B cell (primary cell): ENCODE data around the gene DPYSL4. TPM values are rescaled to one million over a fixed set of nuclear protein-coding genes. Genes with fewer than 3 reads are reported as not detected.

ENCODE experiments used
- ATAC-seq: fragments of 200-7000 bp; cut with Tn5 transposase; one replicate; pipeline ENCODE4 v1.10.0; 2021; ENCODE audit warnings: low read depth, mild to moderate bottlenecking, moderate number of reproducible peaks, moderate library complexity
- CTCF ChIA-PET: fragments of 350-600 bp; sonication (Branson Sonifier 250); formaldehyde crosslinking; loops from one replicate; lab custom pipeline; 2021; ENCODE audit warnings: antibody characterized with exemption, inconsistent platforms; lab: Charles Lee
- POLR2A ChIA-PET: fragments of 350-600 bp; sonication (Branson Sonifier 250); formaldehyde crosslinking; loops from one replicate; lab custom pipeline; 2021; ENCODE audit warnings: antibody characterized with exemption; lab: Charles Lee
- DNase-seq: peaks from one replicate; pipeline ENCODE4 v3.0.0; 2013
- H2AFZ ChIP-seq: 2 replicates; pipeline ENCODE4 v1.6.1; 2012; ENCODE audit warnings: mild to moderate bottlenecking, low read depth, low read length; ENCODE audit not compliant: insufficient read depth, poor library complexity, severe bottlenecking
- H3K27ac ChIP-seq, 2 donors: 1 replicate in 1 of 2; 2 replicates in 1 of 2; pipeline ENCODE4 v1.5.1; 2012 to 2013; ENCODE audit warnings: low read length in 2 of 2, mild to moderate bottlenecking in 2 of 2, moderate library complexity in 1 of 2
- H3K27me3 ChIP-seq, 4 experiments: fragments of 200-600 bp in 1 of 4; sonication (generic) in 1 of 4; replicated peaks in 1 of 4; 1 replicate in 2 of 4; 2 replicates in 2 of 4; pipeline versions ENCODE4 v1.6.1 to v1.7.0; 2013 to 2016; ENCODE audit warnings: low read length in 3 of 4, mild to moderate bottlenecking in 2 of 4, mixed read lengths in 1 of 4, moderate library complexity in 1 of 4; ENCODE audit not compliant: insufficient read depth in 4 of 4, control insufficient read depth in 3 of 4; ENCODE audit errors: control extremely low read depth in 1 of 4
- H3K36me3 ChIP-seq, 2 experiments: replicated peaks in 1 of 2; 1 replicate in 1 of 2; 2 replicates in 1 of 2; pipeline versions ENCODE4 v1.6.1 to v1.7.1; 2013; ENCODE audit warnings: low read length in 1 of 2; ENCODE audit not compliant: insufficient read depth in 2 of 2, control insufficient read depth in 1 of 2; ENCODE audit errors: control extremely low read depth in 1 of 2, extremely low read depth in 1 of 2
- H3K4me1 ChIP-seq, 2 donors: fragments of 200-600 bp in 1 of 2; sonication (generic) in 1 of 2; 1 replicate in 1 of 2; 2 replicates in 1 of 2; pipeline versions ENCODE4 v1.5.1 to v1.6.1; 2013 to 2017; ENCODE audit warnings: low read length in 2 of 2; ENCODE audit not compliant: control insufficient read depth in 2 of 2, insufficient read depth in 2 of 2
- H3K4me2 ChIP-seq: replicated peaks from 2 replicates; pipeline ENCODE3; 2012; ENCODE audit warnings: mild to moderate bottlenecking, low read depth, low read length; ENCODE audit not compliant: poor library complexity, severe bottlenecking
- H3K4me3 ChIP-seq, 5 experiments: fragments of 200-600 bp in 1 of 5; sonication (generic) in 1 of 5; 1 replicate in 3 of 5; 2 replicates in 2 of 5; pipeline versions ENCODE4 v1.5.1 to v1.7.0; 2011 to 2016; ENCODE audit warnings: low read length in 4 of 5, mild to moderate bottlenecking in 4 of 5, low read depth in 2 of 5, control low read depth in 1 of 5, moderate library complexity in 1 of 5; ENCODE audit not compliant: insufficient read depth in 1 of 5; ENCODE audit errors: control extremely low read depth in 1 of 5, extremely low read depth in 1 of 5
- H3K79me2 ChIP-seq: fragments of 200-600 bp; sonication (generic); one replicate; pipeline ENCODE4 v1.6.0; 2016; ENCODE audit warnings: low read length; ENCODE audit not compliant: control insufficient read depth, insufficient read depth
- H3K9ac ChIP-seq: fragments of 200-600 bp; sonication (generic); 2 replicates; pipeline ENCODE4 v1.6.1; 2017; ENCODE audit warnings: mild to moderate bottlenecking, low read length, moderate library complexity
- H3K9me3 ChIP-seq, 3 donors: one replicate each; pipeline versions ENCODE4 v1.6.1 to v1.7.1; 2013; ENCODE audit warnings: low read length in 2 of 3; ENCODE audit not compliant: control insufficient read depth in 2 of 3, insufficient read depth in 1 of 3; ENCODE audit errors: control extremely low read depth in 1 of 3
- H4K20me1 ChIP-seq: 2 replicates; pipeline ENCODE4 v1.6.0; 2012; ENCODE audit warnings: mild to moderate bottlenecking, low read length; ENCODE audit not compliant: insufficient read depth, control insufficient read depth, poor library complexity, severe bottlenecking
- H3K27ac Mint-ChIP-seq: one replicate; pipeline ENCODE4 v1.8.0; 2021; ENCODE audit warnings: mixed read lengths
- H3K27me3 Mint-ChIP-seq: one replicate; pipeline ENCODE4 v1.8.0; 2021; ENCODE audit warnings: mixed read lengths
- H3K4me1 Mint-ChIP-seq: one replicate; pipeline ENCODE4 v1.8.0; 2021; ENCODE audit warnings: mixed read lengths
- H3K4me3 Mint-ChIP-seq: one replicate; pipeline ENCODE4 v1.8.0; 2021; ENCODE audit warnings: mixed read lengths
- H3K9me3 Mint-ChIP-seq: one replicate; pipeline ENCODE4 v1.8.0; 2022; ENCODE audit warnings: mixed read lengths; ENCODE audit not compliant: insufficient read depth
- EZH2 ChIP-seq: IDR thresholded peaks from 2 replicates; pipeline ENCODE4 v1.6.1; 2012; ENCODE audit warnings: borderline replicate concordance, low read depth, mild to moderate bottlenecking, moderate library complexity, low read length; ENCODE audit not compliant: insufficient read depth, poor library complexity, severe bottlenecking
- WGBS: methylation state at CpG from one replicate; pipeline ENCODE4 v1.1.5; 2013; ENCODE audit warnings: missing lambda C conversion rate; ENCODE audit not compliant: insufficient coverage; 5-methylcytosine and 5-hydroxymethylcytosine counted together
- intact Hi-C: fragments of 100-400 bp; cut with micrococcal nuclease; formaldehyde crosslinking; loops from one replicate; pipeline ENCODE4 v1.10.0; 2022
- polyA plus RNA-seq: library from polyadenylated mRNA; depleted of rRNA; stranded (reverse); fragments of >200 nt; gene quantifications from 2 replicates; pipeline ENCODE4 v1.2.3, GENCODE V29; 2012
- total RNA-seq, 2 donors: library from RNA; stranded (reverse); fragments of 120-200 nt in 1 of 2; gene quantifications; 1 replicate in 1 of 2; 2 replicates in 1 of 2; pipeline versions ENCODE4 v1.2.3 to v1.2.4, GENCODE V29; 2013 to 2022
- TF ChIP-seq, protein P1 (sequence below): fragments of 200-600 bp; IDR thresholded peaks from one replicate; pipeline ENCODE4 v1.8.0; 2022; ENCODE audit warnings: antibody characterized with exemption, mild to moderate bottlenecking

The DPYSL4 gene
- total and polyA plus RNA-seq, 2 donors (not counting 1 experiment from before 2014, with no cell fraction given): 0.03 to 0.22 TPM

DNA sequence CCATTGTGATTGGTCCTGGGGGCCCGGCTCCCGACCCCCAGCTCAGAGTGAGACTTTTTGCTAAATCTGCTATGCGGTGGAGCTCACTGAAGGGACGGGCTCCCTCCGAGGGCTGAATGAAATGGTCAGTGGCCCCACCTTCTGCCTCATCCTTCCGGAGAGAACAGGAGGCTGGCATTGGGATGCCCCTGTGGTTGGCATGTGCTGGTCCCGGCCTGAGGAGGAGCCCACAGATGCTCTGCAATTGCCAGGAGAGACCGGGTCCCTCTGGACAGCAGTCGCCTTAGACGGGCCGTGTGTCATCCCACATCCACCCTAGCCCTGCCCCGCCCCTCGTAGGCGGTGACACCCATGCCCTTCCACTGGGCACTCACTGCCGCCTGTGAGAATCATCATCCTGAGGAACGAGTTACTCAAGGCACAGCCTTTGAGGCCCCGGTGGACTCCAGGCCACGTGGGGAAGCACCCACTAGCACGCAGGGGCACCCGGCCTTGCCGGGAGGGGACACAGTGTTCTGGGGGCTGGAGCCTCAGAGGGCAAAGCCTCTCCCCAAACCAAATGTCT lies 21.2 kb upstream of the DPYSL4 start:
- intact Hi-C loops: no loop called here
- POLR2A ChIA-PET: no interaction called here
- no peak overlapping the region for H3K4me3 Mint-ChIP-seq

DNA sequence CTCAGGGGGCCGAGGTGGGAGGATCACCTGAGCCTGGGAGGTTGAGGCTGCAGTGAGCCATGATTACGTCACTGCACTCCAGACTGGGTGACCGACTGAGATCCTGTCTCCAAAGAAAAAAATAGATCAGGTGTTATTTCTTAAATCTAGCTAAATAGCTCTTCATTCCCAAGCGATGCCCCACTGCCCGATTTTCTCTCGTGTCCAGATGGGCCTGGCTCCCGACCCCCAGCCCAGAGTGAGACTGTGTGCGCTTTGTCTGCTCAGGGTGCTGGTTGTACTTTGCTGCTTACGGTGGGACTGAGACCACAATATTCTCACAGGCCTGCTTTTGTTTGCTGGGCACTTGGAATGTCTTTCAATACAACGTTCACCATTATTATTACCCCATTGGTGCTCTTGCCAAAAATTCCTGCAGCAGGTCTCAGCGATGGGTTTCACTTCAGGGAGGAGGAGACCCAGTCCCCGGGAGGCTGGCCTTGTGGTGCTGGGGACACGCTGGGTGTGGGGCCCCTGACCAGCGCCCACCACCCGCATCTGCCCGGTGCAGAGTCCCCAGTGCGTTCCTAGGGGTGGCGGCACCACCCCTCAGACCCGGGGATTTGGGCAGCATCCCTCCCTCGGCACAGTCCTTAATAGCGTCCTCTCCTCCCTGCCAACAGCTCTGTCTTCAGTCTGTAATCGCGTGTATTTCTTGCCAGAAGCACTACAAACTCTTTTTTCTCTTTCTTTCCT lies 20.4 kb upstream of the DPYSL4 start:
- Histone ChIP-seq H3K79me2 (no peaks in the 10 kb centered on the region), H3K27ac (no peak overlapping the region), H2AFZ (no peak overlapping the region), H3K4me3 (no peak overlapping the region), H3K9ac (no peak overlapping the region), H3K36me3 (no peaks in the 10 kb centered on the region), H3K9me3 (peaks cover 0 to 14% (median 0%) of the 10 kb centered on the region in 3 donors), H3K4me1 (peaks cover 8 to 11% of the 10 kb centered on the region in 2 donors), H4K20me1 (no peaks in the 10 kb centered on the region), H3K27me3 (peaks cover 0 to 3% (median 0%) of the 10 kb centered on the region in 4 experiments), H3K4me2 (no peak overlapping the region)
- H3K9me3 Mint-ChIP-seq: no peaks in the 10 kb centered on the region
- POLR2A ChIA-PET: no interaction called here
- TF ChIP-seq EZH2: no peak
- TF ChIP-seq, protein P1, sequence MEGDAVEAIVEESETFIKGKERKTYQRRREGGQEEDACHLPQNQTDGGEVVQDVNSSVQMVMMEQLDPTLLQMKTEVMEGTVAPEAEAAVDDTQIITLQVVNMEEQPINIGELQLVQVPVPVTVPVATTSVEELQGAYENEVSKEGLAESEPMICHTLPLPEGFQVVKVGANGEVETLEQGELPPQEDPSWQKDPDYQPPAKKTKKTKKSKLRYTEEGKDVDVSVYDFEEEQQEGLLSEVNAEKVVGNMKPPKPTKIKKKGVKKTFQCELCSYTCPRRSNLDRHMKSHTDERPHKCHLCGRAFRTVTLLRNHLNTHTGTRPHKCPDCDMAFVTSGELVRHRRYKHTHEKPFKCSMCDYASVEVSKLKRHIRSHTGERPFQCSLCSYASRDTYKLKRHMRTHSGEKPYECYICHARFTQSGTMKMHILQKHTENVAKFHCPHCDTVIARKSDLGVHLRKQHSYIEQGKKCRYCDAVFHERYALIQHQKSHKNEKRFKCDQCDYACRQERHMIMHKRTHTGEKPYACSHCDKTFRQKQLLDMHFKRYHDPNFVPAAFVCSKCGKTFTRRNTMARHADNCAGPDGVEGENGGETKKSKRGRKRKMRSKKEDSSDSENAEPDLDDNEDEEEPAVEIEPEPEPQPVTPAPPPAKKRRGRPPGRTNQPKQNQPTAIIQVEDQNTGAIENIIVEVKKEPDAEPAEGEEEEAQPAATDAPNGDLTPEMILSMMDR: no peak
- 90% methylated on average over 22 of the region's 23 CpGs for WGBS
- peaks cover 8% of the 10 kb centered on the region for H3K27me3 Mint-ChIP-seq
- ATAC-seq (no peak), DNase-seq (no peak)
- no peak overlapping the region for H3K4me3 Mint-ChIP-seq
- no peak overlapping the region for H3K27ac Mint-ChIP-seq
- H3K4me1 Mint-ChIP-seq: peaks cover 8% of the 10 kb centered on the region
- intact Hi-C loops: no loop called here
- CTCF ChIA-PET: no interaction called here

More for the DNA sequence above, 21.2 kb upstream of the DPYSL4 start:
- H3K9me3 ChIP-seq: peaks cover 0 to 14% (median 0%) of the 10 kb centered on the region in 3 donors
- H3K4me3 ChIP-seq: no peak overlapping the region
- H3K36me3 ChIP-seq: no peaks in the 10 kb centered on the region
- no peak for ATAC-seq
- H3K79me2 ChIP-seq: no peaks in the 10 kb centered on the region
- H2AFZ ChIP-seq: no peak overlapping the region
- no peak for TF ChIP-seq EZH2
- TF ChIP-seq, protein P1: no peak
- no peak overlapping the region for H3K4me2 ChIP-seq
- no peak for DNase-seq
- peaks cover 0 to 3% (median 0%) of the 10 kb centered on the region in 4 experiments for H3K27me3 ChIP-seq
- no peaks in the 10 kb centered on the region for H3K9me3 Mint-ChIP-seq
- H3K27ac Mint-ChIP-seq: no peak overlapping the region
- peaks cover 8% of the 10 kb centered on the region for H3K4me1 Mint-ChIP-seq
- H4K20me1 ChIP-seq: no peaks in the 10 kb centered on the region
- no peak overlapping the region for H3K27ac ChIP-seq
- peaks cover 8 to 11% of the 10 kb centered on the region in 2 donors for H3K4me1 ChIP-seq
- CTCF ChIA-PET: no interaction called here
- 86% methylated on average over 13 of the region's 21 CpGs for WGBS
- H3K9ac ChIP-seq: no peak overlapping the region
- peaks cover 8% of the 10 kb centered on the region for H3K27me3 Mint-ChIP-seq
